ENCODE measurements around the gene ANTKMT.

ANTKMT gene, protein sequence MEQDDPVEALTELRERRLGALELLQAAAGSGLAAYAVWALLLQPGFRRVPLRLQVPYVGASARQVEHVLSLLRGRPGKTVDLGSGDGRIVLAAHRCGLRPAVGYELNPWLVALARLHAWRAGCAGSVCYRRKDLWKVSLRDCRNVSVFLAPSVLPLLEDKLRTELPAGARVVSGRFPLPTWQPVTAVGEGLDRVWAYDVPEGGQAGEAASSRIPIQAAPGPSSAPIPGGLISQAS

DNA sequence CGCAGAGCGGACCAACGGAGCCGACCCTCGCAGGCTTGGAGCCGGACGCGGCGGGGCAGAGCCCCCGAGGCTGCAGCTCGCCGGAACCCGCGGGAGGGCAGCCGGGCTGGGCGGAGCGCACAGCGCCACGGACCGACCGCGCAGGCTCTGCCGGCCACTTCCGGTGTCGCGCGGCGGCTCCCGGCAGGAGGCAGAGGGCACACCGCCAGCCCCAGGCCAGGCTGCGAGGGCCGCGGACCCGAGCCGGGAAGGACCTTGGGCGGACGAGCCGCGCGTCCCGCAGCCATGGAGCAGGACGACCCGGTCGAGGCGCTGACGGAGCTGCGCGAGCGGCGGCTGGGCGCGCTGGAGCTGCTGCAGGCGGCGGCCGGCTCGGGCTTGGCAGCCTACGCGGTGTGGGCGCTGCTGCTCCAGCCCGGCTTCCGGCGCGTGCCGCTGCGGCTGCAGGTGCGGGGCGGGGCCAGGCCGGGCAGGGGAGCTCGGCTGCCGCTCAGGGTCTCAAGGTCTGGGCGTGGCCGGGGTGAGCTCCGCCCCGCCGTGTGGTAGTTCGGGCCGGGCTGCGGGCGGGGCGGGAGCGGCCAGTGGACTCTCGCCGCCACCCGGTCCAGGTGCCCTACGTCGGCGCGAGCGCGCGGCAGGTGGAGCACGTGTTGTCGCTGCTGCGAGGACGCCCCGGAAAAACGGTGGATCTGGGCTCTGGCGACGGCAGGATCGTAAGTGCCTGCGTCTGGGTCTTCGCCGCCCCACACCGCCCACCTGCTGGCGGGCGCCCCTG is at the start of gene ANTKMT:
ANTKMT (plus strand) TSS at position 157 of the 775 bp plus-strand sequence; CDS start at position 286, 129 bp downstream.
- peak; percentile 95 for DNase-seq (ENCODE audit: low read depth)
- TF ChIP-seq, protein P1, sequence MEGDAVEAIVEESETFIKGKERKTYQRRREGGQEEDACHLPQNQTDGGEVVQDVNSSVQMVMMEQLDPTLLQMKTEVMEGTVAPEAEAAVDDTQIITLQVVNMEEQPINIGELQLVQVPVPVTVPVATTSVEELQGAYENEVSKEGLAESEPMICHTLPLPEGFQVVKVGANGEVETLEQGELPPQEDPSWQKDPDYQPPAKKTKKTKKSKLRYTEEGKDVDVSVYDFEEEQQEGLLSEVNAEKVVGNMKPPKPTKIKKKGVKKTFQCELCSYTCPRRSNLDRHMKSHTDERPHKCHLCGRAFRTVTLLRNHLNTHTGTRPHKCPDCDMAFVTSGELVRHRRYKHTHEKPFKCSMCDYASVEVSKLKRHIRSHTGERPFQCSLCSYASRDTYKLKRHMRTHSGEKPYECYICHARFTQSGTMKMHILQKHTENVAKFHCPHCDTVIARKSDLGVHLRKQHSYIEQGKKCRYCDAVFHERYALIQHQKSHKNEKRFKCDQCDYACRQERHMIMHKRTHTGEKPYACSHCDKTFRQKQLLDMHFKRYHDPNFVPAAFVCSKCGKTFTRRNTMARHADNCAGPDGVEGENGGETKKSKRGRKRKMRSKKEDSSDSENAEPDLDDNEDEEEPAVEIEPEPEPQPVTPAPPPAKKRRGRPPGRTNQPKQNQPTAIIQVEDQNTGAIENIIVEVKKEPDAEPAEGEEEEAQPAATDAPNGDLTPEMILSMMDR (IDR thresholded peaks at IDR 0.05; ENCODE audit: insufficient read depth, low read depth, low read length, missing control alignments) = no peak
- H3K4me3 ChIP-seq (ENCODE audit: low read depth, low read length) = peak within 1 kb of the TSS; percentile 86

DNA sequence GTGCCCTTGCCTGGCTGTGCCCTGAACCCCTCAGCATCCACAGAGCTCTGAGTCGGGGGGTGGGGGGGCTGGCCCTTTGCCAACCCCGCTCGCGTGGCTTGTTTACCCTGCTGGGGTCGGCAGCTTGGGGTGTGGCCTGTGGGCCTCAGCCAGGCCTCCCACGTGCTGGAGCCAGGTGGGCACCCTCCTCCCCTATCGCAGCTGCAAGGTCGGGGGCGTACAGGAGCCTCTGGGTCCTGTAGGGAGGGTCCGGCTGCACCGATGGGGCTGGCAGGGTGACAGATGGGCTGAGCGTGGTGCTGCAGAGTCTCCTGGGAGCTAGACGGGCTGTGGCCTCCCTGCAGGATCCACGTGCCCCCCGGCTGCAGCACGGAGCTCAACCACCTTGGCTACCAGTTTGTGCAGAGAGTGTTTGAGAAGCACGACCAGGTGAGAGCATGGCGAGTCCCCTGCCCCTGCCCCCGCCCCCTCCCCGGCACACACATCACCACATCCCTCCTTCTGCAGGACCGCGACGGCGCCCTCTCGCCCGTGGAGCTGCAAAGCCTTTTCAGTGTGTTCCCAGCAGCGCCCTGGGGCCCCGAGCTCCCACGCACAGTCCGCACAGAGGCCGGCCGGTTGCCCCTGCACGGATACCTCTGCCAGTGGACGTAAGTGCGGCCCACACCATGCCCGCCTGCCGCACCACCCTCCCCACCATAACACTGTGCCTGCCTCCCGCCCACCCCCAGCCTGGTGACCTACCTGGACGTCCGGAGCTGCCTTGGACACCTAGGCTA is 49.4 kb upstream of the ANTKMT start:
- TF ChIP-seq, protein P1 (IDR thresholded peaks at IDR 0.05; ENCODE audit: insufficient read depth, low read depth, low read length, missing control alignments) = no peak
- no peak overlapping the region for H3K4me3 ChIP-seq (ENCODE audit: low read depth, low read length)
- DNase-seq (ENCODE audit: low read depth) = no peak

DNA sequence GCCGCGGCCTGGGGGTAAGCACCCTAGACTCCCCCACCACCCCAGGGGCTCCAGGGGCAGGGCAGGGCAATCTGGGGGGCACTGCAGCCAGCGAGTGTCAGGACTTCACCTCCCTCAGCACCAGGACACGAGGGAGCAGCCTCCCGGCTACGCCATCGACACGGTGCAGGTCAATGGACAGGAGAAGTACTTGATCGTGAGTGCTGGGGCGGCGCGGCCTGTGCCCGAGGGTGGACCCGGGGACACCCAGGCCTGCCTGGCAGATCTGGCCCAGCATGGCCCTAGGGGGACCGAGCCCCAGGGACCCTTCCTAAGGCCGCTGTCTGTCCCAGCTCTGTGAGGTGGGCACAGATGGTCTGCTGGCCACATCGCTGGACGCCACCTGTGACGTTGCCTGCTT is 48.6 kb upstream of the ANTKMT start:
- TF ChIP-seq, protein P1 (IDR thresholded peaks at IDR 0.05; ENCODE audit: insufficient read depth, low read depth, low read length, missing control alignments) = no peak
- no peak overlapping the region for H3K4me3 ChIP-seq (ENCODE audit: low read depth, low read length)
- no peak for DNase-seq (ENCODE audit: low read depth)

DNA sequence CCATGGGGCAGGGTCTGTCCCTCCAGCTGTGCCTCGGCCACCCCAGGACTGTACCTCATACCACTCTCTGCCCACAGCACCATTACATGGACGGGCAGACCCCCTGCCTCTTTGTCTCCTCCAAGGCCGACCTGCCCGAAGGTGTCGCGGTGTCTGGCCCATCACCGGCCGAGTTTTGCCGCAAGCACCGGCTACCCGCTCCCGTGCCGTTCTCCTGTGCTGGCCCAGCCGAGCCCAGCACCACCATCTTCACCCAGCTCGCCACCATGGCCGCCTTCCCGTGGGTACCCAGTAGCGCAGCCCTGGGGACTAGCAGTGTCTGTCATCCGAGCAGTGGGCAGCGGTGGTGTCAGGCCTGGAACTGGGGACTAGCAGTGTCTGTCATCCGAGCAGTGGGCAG is 48.1 kb upstream of the ANTKMT start:
- TF ChIP-seq, protein P1 (IDR thresholded peaks at IDR 0.05; ENCODE audit: insufficient read depth, low read depth, low read length, missing control alignments) = no peak

DNA sequence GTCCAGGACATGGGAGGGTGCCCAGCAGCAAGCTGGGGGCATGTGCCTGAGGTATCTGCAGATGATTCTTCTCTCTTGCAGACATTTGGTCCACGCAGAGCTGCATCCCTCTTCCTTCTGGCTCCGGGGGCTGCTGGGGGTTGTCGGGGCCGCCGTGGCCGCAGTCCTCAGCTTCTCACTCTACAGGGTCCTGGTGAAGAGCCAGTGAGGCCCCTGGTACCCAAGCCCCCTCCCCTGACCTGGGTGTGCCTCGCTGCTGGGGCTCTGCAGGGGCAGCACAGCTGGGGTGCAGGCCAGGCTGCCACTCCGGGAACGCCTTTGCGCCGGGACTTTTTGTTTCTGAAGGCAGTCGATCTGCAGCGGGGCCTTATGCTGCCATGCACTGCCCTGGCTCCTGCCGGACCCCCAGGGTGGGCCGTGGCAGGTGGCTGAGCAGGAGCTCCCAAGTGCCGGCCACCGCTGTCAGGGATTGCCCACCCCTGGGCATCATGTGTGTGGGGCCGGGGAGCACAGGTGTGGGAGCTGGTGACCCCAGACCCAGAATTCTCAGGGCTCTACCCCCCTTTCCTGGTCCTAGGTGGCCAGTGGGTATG is 47.5 kb upstream of the ANTKMT start:
- DNase-seq (ENCODE audit: low read depth) = no peak
- TF ChIP-seq, protein P1 (IDR thresholded peaks at IDR 0.05; ENCODE audit: insufficient read depth, low read depth, low read length, missing control alignments) = no peak
- no peak overlapping the region for H3K4me3 ChIP-seq (ENCODE audit: low read depth, low read length)

More for the DNA sequence above, 48.1 kb upstream of the ANTKMT start:
- no peak overlapping the region for H3K4me3 ChIP-seq (ENCODE audit: low read depth, low read length)
- no peak for DNase-seq (ENCODE audit: low read depth)

DNA sequence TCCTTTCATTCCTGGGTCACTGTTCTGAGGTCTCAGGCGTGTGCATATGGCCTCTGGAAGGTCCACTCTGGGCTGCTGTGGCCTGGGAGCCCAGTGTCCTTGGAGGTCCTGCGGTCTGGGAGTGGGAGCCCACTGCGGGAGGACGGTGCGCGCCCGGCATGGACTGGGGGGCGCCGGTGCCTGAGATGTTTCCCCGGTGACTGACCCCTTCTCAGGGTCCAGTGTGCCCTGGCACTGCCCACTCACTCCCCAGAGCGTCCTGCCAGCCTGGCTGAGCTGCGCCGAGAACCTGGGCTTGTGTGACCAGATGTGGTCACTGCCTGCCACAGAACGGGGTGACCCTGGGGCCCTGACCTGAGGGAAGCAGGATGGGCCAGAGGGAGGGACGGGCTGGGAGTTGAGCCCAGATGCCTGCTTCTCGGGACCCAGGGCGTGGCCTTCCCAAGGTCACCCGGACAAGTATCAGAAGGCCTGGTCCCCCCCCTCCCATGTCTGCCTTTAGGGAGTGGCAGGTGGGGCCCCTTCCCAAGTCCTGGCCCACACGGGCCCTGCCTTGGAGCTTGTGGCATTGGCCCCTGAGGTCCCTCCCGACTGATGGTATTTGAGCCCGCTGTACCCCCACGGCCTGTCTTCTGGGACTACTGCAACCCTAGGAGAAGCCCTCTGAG is 46.6 kb upstream of the ANTKMT start:
- DNase-seq (ENCODE audit: low read depth) = no peak
- TF ChIP-seq, protein P1 (IDR thresholded peaks at IDR 0.05; ENCODE audit: insufficient read depth, low read depth, low read length, missing control alignments) = no peak
- H3K4me3 ChIP-seq (ENCODE audit: low read depth, low read length) = no peak overlapping the region
